GM18526 (cell line): Measurements from ENCODE around the gene ZDHHC16.

Experiments used
- POLR2A ChIP-seq: IDR thresholded peaks from 3 replicates; pipeline ENCODE4 v1.6.1; 2011; ENCODE audit not compliant: insufficient read length; ENCODE audit errors: extremely low read depth

Gene ZDHHC16

DNA sequence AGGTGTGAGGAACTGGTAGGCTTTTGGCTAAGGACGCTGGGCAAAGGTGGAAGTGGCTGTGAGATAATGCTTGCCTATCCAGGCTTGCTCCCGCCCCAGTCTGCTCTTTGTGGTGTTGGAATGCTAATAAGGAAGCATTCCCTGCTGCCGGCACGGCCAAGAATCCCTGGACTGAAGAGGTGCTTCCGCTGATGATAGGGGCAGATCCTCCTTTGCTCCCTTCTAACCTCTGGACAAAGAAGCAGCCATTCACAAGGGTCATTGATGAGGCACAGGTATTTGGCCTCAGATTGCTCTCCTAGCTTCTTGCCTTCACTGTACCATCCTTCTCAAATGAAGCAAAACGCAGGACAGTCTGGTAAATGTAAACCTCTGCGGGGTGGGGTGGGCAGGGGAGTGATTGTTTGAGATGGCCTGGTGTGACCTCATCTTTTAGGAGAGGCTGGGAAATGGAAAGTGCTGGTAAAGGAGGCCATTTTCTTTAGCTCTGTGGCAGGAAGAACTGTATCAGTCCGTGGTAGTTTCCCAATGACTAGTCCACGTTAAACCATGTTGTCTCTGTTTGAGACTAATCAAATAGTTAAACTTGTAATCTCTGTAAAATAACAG is 18.3 kb upstream of the ZDHHC16 start:
- no peak for TF ChIP-seq POLR2A

- no peak for TF ChIP-seq POLR2A
Measured at GRCh38 chr10:97428572-97428981, 17.4 kb upstream of the ZDHHC16 start.

- no peak for TF ChIP-seq POLR2A
Measured at GRCh38 chr10:97434055-97434454, 11.9 kb upstream of the ZDHHC16 start.

GRCh38 chr10:97434557-97434956 is 11.4 kb upstream of the ZDHHC16 start:
- TF ChIP-seq POLR2A, result no peak

- TF ChIP-seq POLR2A, result no peak
Measured at GRCh38 chr10:97435211-97435610, 10.8 kb upstream of the ZDHHC16 start.

DNA sequence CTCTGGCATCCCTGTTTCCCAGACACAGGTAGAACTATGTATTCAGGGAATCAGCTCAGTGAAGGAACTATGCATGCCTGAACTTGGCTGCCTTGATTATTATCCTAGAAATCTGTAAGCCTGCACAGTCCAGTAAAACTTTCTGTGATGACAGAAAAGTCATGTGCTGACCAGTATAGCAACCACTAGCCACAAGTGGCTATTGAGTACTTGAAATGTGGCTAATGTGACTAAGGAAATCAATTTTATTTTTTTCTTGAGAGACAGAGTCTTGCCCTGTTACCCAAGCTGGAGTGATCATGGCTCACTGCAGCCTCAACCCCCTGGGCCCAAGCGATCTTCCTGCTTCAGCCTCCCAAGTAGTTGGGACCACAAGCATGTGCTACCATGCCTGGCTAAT is 3.7 kb upstream of the ZDHHC16 start:
- TF ChIP-seq POLR2A, result no peak

DNA sequence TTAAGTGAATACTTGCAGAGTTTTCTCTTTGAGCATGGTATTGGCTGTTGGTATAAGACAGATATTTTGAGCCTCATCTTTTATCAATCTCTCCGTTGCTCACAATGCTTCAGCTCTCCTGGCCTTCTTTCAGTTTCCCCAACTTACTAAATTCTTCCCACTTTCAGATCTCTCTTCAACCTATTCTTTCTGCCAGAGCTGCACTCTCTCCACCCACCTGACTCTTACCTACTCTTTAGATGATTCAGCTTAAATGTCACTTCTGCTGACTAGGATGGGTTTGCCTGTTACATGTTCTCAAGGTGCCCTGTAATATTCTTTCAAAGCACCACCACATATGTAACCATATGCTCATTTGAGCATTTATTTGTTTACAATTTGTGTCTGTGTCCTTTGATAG is 1.8 kb upstream of the ZDHHC16 start:
- TF ChIP-seq POLR2A, result no peak

DNA sequence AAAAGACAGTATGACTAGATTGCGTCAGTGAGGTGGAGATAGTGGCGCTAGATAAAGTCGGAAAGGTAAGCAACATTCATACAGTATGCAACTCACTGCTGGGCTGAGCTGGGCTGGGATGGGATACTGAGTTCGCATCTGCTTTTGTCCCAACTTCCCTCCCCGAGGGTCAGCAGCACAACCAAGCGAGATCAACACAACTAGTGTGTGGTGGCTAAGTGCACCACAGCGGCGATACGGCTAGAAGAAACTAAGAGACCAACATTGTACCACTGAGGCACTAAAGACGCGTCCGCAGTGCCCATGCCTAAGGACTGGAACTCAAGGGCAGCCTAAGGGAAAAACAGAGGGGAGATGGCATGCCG is 636 bp upstream of the ZDHHC16 start:
- no peak for TF ChIP-seq POLR2A

DNA sequence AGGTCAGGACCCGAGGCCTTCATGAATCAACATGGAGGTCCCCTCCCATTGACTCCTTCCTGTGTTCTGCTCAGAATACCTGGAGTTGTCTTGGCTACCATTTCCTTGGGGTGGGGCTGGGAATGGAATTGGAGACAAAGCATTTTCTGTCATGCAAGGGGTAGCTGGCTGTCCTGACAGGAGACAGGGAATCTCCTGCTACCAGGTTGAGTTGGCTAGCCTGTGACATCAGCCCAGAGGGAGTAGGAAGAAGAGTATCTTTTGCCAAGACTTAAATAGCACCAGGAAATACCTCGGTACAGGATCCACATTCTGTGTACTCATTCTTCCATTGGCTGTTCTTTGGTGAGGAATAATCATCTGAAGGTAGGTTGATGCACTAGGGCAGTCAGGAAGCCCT is 4.9 kb downstream of the ZDHHC16 start:
- TF ChIP-seq POLR2A, result no peak

DNA sequence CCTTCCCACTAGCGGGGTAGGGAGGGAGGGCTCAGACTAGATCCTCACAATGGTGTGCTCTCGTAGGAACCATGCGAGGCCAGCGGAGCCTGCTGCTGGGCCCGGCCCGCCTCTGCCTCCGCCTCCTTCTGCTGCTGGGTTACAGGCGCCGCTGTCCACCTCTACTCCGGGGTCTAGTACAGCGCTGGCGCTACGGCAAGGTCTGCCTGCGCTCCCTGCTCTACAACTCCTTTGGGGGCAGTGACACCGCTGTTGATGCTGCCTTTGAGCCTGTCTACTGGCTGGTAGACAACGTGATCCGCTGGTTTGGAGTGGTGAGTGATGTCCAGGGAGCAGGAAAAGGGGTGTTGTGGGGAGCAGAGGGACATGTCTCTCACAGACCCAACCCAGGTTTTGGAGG is 5.6 kb downstream of the ZDHHC16 start:
- TF ChIP-seq POLR2A, result no peak

DNA sequence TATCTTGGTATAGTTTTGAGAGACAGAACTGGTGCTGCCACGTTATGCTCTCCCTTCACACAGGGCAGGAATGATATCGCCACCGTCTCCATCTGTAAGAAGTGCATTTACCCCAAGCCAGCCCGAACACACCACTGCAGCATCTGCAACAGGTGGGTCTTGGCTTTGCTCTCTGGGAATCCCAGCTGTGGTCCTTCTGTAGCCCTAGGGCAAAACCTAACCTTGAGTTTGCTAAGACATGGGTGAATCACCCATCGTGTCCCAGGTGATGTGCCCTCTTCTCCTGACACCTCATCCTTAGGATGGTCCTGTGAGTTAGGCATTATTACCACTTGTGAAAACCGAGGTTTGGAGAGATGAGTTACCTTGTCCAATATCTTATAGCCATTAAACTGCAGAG is 6.4 kb downstream of the ZDHHC16 start:
- no peak for TF ChIP-seq POLR2A

GRCh38 chr10:97454330-97455036 is 8.5 kb downstream of the ZDHHC16 start:
- TF ChIP-seq POLR2A, result no peak

DNA sequence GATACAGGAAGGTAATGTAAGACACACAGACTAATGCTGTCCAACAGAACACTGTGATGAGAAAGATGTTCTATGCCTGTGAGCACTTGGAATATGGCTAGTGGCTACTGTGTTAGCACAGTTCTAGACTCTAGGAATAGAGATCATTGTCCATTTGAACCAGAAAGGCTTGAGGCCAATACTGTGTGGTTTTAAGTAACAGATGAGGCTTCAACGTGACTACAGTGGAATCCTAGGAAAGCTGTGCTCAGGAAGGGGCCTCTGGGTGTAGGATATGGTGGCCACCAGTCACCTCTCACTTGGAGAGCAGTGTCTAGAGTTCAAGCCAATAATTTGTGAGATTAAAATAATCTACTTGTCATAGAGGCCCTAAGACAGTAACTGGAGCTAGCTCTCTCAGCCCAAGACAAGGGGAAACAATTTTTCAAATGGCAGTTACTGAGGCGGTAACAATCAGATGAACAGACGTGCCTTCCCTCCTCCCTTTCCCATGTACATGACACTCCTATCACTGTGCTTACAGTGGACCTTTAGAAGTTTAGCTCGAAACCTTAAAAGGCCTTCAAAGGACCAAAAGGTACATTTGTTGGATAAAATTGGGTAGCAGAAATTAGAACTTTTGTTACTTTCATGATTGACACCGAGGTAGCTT is 10.2 kb downstream of the ZDHHC16 start:
- TF ChIP-seq POLR2A, result no peak

- no peak for TF ChIP-seq POLR2A
Measured at GRCh38 chr10:97456686-97457065, 10.7 kb downstream of the ZDHHC16 start.

GRCh38 chr10:97459111-97459510 is 13.1 kb downstream of the ZDHHC16 start:
- no peak for TF ChIP-seq POLR2A

DNA sequence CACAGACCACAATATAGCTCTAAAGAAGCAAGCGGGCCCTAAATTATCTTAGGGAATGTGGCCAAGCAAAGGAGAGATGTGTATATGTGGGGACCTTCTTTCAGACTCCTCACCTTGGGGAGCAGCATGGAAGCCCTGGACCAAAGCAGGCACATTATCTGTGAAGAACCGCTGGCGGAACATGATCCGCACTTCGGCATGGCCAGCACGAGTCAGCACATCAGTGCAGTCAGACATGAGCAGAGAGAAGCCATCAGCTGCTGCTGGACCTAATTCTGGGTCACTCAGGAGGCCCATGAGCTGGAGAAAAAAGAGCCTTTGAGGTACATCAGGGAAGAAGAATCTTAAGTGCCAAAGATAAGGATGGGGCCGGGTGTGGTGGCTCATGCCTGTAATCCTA is 14.0 kb downstream of the ZDHHC16 start:
- no peak for TF ChIP-seq POLR2A

DNA sequence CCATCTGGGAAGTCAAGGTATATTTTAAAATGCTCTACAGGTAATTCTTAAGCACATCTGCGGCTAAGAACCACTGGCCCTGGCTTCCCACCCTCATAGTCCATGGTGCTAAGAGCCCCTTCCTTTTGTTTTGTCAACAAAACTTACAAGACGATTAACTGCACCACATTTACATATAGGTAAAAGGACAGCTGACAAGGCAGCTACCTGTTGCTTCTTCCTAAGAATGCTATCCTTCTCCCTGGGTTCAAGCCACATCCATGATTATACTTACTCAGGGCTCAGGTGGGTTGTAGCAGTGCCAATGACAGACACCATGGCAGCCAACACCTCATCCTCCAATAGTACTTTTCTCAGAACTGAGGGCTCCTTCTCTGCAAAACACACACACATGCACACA is 16.3 kb downstream of the ZDHHC16 start:
- no peak for TF ChIP-seq POLR2A
